Measurements from ENCODE around the gene PANX2.

The PANX2 gene

GRCh38 chr22:50138041-50138440 is 32.5 kb upstream of the PANX2 start:
- no peak for TF ChIP-seq CTCF (conservative IDR thresholded peaks at IDR 0.05; ENCODE audit: low read depth, low read length)
- H2AFZ ChIP-seq (ENCODE audit: low read depth), result no peak overlapping the region
- H3K79me2 ChIP-seq (ENCODE audit: insufficient read depth, low read depth), result no peaks in the 10 kb centered on the region
- H3K4me3 ChIP-seq (IDR thresholded peaks at IDR 0.05; ENCODE audit: insufficient read depth, low read depth, low read length), result no peak overlapping the region
- no peak overlapping the region; the same call in 1 of the 2 replicates for H3K27ac ChIP-seq
- H3K36me3 ChIP-seq (ENCODE audit: insufficient read depth), result no peaks in the 10 kb centered on the region
- H3K4me2 ChIP-seq, result no peak overlapping the region
- no peaks in the 10 kb centered on the region for H4K20me1 ChIP-seq (ENCODE audit: insufficient read depth)
- H3K9ac ChIP-seq, result no peak overlapping the region
- no peaks in the 10 kb centered on the region for H3K27me3 ChIP-seq (ENCODE audit: insufficient read depth, low read depth)
- H3K4me1 ChIP-seq (ENCODE audit: low read depth, poor library complexity, severe bottlenecking), result peaks cover 38% of the 10 kb centered on the region

DNA sequence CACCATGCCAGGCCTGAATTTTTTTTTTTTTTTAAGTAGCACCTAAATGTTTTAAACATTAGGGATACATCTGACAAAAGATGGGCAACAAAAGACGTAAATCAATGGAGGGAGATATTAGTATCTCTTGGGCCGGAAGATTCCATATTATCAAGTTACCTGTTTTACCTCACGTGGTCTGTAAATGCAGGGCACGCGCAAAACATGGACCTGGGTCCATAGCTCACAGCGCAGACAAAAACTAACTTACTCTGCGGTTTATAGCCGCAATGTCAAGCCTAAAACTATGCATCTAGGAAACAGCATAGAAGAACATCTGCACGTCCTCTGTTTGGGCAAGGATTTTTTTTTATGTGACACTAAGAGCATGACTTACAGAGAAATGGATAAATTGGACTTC is 31.5 kb upstream of the PANX2 start:
- peak overlapping the region; percentile 22; the same call in 1 of the 2 replicates for H3K9ac ChIP-seq
- H3K79me2 ChIP-seq (ENCODE audit: insufficient read depth, low read depth), result no peaks in the 10 kb centered on the region
- no peaks in the 10 kb centered on the region for H3K27me3 ChIP-seq (ENCODE audit: insufficient read depth, low read depth)
- no peaks in the 10 kb centered on the region for H4K20me1 ChIP-seq (ENCODE audit: insufficient read depth)
- peak overlapping the region; percentile 93 for H3K27ac ChIP-seq
- H2AFZ ChIP-seq (ENCODE audit: low read depth), result no peak overlapping the region
- no peak overlapping the region for H3K4me3 ChIP-seq (IDR thresholded peaks at IDR 0.05; ENCODE audit: insufficient read depth, low read depth, low read length)
- H3K4me2 ChIP-seq, result peak overlapping the region; percentile 36
- H3K4me1 ChIP-seq (ENCODE audit: low read depth, poor library complexity, severe bottlenecking), result peaks cover 38% of the 10 kb centered on the region
- no peak for TF ChIP-seq CTCF (conservative IDR thresholded peaks at IDR 0.05; ENCODE audit: low read depth, low read length)
- H3K36me3 ChIP-seq (ENCODE audit: insufficient read depth), result no peaks in the 10 kb centered on the region

DNA sequence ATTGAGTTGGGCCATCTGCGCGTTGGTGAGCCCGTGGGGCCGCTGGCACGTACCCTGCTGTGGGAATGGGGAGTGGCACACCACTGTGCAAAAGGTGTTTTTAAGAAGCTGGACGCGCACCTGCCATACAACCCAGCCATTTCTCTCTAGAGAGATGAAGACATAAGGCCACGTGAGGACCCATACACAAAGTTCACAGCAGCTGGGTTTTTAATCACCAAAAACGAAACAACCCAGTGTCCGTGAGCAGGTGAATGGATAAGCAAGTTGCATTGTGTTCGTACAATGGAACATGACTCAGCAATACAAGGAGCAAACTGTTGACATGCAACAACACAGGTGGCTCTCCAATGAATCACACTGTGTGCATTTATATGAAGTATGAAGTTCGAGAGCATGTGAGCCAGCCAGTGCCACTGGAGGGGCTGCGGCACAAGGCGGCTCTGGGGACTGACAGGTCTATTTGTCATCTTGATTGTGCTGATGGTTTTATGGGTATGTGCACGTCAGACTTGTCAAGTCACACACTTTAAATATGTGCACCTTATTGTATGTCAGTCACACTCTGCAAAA is 30.6 kb upstream of the PANX2 start:
- Histone ChIP-seq H3K27ac (peak overlapping the region; percentile 93), H3K4me1 (ENCODE audit: low read depth, poor library complexity, severe bottlenecking) (peaks cover 38% of the 10 kb centered on the region), H3K4me3 (IDR thresholded peaks at IDR 0.05; ENCODE audit: insufficient read depth, low read depth, low read length) (no peak overlapping the region), H4K20me1 (ENCODE audit: insufficient read depth) (no peaks in the 10 kb centered on the region), H3K79me2 (ENCODE audit: insufficient read depth, low read depth) (no peaks in the 10 kb centered on the region), H3K4me2 (peak overlapping the region; percentile 64; the same call in 1 of the 2 replicates), H3K9ac (peak overlapping the region; percentile 41; the same call in 1 of the 2 replicates), H3K27me3 (ENCODE audit: insufficient read depth, low read depth) (no peaks in the 10 kb centered on the region), H2AFZ (ENCODE audit: low read depth) (peak overlapping the region; percentile 40; the same call in 1 of the 2 replicates), H3K36me3 (ENCODE audit: insufficient read depth) (no peaks in the 10 kb centered on the region)
- TF ChIP-seq CTCF (conservative IDR thresholded peaks at IDR 0.05; ENCODE audit: low read depth, low read length), result no peak

GRCh38 chr22:50140615-50141014 is 29.9 kb upstream of the PANX2 start:
- Histone ChIP-seq H3K27ac (peak overlapping the region; percentile 93), H3K36me3 (ENCODE audit: insufficient read depth) (no peaks in the 10 kb centered on the region)

More at GRCh38 chr22:50140615-50141014, 29.9 kb upstream of the PANX2 start:
- Histone ChIP-seq H3K4me2 (peak overlapping the region; percentile 64), H4K20me1 (ENCODE audit: insufficient read depth) (no peaks in the 10 kb centered on the region), H2AFZ (ENCODE audit: low read depth) (peak overlapping the region; percentile 40; the same call in 1 of the 2 replicates), H3K27me3 (ENCODE audit: insufficient read depth, low read depth) (no peaks in the 10 kb centered on the region), H3K4me3 (IDR thresholded peaks at IDR 0.05; ENCODE audit: insufficient read depth, low read depth, low read length) (no peak overlapping the region), H3K4me1 (ENCODE audit: low read depth, poor library complexity, severe bottlenecking) (peaks cover 38% of the 10 kb centered on the region), H3K79me2 (ENCODE audit: insufficient read depth, low read depth) (no peaks in the 10 kb centered on the region), H3K9ac (peak overlapping the region; percentile 41; the same call in 1 of the 2 replicates)
- TF ChIP-seq CTCF (conservative IDR thresholded peaks at IDR 0.05; ENCODE audit: low read depth, low read length), result no peak

All from KMS-11 (cell line).